Measurements from ENCODE around the gene HAUS2.

GRCh38 chr15:42576040-42576594, 27.5 kb downstream of the HAUS2 start:
- no peak for TF ChIP-seq CTCF (IDR thresholded peaks at IDR 0.05; ENCODE audit: insufficient read depth, low read length, poor library complexity, severe bottlenecking)
- no peak for TF ChIP-seq EZH2phosphoT487 (conservative IDR thresholded peaks at IDR 0.05; ENCODE audit: low read length)
